ENCODE results near the gene B4GALNT3.

Gene B4GALNT3

DNA sequence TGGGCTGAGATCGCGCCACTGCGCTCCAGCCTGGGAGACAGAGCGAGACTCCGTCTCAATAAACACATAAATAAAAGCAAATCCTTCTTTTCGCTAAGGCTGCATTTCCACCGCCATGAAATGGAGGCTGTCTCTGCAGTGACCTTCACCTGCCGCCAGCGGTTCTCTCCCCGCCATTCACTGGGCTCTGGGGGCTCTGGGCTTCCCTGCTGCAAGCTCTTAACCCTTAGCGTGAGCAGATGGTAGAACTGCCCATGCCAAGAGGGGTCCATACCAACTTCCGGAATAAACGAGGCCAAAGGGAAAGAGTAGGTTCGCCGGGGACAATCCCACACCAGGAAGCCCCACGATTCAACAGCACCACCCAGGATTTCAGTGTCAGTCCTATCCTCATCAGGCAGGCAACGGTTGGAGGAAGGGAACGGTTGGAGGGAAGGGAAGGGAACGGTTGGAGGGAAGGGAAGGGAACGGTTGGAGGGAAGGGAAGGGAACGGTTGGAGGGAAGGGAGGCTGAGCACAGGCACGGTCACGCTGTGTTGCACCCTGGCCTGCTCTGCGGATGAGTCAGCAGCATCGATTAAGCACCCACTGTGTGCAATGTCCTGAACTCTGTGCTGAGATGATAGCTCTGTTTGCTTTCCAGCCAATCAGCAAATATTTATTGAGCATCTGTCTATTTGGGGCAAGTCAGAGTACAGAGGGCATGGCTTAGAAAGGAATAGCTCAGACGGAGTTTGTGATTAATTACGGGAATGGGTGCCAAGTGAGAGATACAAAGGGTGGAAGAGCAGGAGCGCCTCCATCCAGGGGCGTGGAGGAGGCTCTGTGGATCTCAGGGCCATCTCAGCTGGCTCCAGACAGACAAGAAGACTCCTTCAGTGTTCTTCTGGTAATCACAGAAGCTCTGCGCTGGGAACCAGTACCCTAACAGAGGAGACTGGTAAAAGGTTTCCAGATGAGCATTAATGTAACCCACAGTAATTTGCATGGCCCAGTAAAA is 125.6 kb downstream of the B4GALNT3 start:
- H3K4me3 ChIP-seq (ENCODE audit: extremely low read depth, insufficient read depth, low read length, poor library complexity, severe bottlenecking) = no peak overlapping the region
- H3K36me3 ChIP-seq (ENCODE audit: control insufficient read depth, insufficient read depth, low read length) = no peaks in the 10 kb centered on the region
- H3K4me1 ChIP-seq (ENCODE audit: control insufficient read depth, insufficient read depth, low read length, poor library complexity, severe bottlenecking) = no peaks in the 10 kb centered on the region
- 92 to 95% methylated on average over 21 to 23 of the region's 30 CpGs for WGBS, 2 experiments (ENCODE audit: insufficient coverage in 2 of 2)
- no peak overlapping the region for H3K27ac ChIP-seq (ENCODE audit: low read depth, low read length, severe bottlenecking)
- no peaks in the 10 kb centered on the region for H3K9me3 ChIP-seq (ENCODE audit: control insufficient read depth, low read length)

DNA sequence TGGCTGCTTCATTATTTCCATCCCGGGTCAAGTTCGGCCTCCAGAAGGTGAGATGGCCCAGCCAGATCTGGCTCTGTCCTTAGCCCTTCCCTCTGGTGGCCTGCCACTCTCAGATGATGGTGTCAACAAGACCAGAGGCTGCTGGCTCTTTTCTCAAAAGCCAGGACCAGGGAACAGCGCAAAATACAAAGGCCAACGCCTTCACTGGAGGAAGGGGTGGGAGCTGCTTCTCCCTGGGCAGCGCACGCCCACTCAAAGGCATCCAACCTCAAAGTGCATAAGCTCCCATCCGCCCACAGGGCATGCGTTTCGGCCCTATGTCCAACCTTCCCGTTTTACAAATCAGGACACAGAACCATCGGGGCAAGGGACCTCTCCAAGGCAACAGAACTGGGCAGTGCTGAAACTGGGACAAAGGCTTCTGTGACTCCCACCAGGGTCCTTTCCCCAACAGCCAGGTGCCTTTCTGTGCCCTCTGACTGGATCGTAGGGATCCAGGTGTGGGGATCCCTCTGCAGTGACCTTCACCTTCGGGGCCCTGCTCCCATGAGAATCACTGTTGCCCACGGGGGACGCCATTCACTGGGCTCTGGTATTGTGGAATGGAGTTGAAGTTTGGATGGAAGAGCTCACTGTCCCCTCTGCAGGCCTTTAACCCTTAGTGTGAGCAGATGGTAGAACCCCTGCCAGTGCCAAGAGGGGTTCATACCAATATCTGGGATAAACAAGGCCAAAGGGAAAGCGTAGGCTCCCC is 126.8 kb downstream of the B4GALNT3 start:
- no peaks in the 10 kb centered on the region for H3K9me3 ChIP-seq (ENCODE audit: control insufficient read depth, low read length)
- no peak overlapping the region for H3K27ac ChIP-seq (ENCODE audit: low read depth, low read length, severe bottlenecking)
- 90 to 96% methylated on average over 13 to 15 of the region's 16 CpGs for WGBS, 2 experiments (ENCODE audit: insufficient coverage in 2 of 2)
- no peaks in the 10 kb centered on the region for H3K4me1 ChIP-seq (ENCODE audit: control insufficient read depth, insufficient read depth, low read length, poor library complexity, severe bottlenecking)
- no peak overlapping the region for H3K4me3 ChIP-seq (ENCODE audit: extremely low read depth, insufficient read depth, low read length, poor library complexity, severe bottlenecking)
- no peaks in the 10 kb centered on the region for H3K36me3 ChIP-seq (ENCODE audit: control insufficient read depth, insufficient read depth, low read length)

DNA sequence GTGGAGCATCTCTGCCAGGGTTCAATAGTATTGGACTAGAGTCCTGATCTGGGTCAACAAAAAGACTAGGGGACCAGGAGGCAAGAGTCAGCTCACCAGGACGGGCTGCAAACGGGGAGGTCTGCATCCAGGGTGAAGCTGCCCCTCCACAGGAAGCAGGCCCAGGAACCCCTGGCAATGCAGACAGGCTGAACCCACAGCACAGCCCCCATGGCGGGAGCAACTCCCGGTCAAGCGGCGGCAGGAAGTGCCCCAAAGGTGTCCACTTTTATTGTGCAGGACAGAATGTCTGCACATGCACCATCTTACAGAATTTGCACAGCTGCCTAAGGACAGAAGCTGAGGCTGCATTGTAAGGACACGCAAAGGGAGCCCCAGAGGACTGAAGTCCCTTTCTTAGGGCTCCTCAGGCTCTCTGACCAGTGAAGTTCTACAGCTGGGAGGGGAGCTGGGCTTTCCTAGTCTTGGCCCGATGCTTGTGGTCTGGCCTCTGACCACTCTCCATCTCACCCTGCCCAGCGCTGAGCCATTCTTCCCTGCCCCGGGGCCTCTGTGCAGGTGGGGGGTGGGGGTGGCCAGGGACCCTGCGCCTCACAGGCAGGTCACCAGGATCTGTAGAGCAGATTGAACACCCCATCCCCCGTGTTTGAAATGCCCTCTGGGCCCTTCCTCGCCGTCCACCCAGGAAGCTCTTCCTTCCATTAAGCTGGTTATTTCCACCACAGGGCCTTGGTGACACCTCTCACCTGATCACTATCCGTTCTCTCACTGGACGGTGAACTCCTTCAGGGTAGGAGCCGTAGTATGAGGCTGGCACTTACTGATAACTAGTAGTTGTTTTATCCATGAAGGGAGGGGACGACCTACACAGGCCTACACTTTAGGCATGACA is 127.6 kb downstream of the B4GALNT3 start:
- Histone ChIP-seq H3K36me3 (ENCODE audit: control insufficient read depth, insufficient read depth, low read length) (no peaks in the 10 kb centered on the region), H3K27ac (ENCODE audit: low read depth, low read length, severe bottlenecking) (no peak overlapping the region), H3K9me3 (ENCODE audit: control insufficient read depth, low read length) (no peaks in the 10 kb centered on the region), H3K4me1 (ENCODE audit: control insufficient read depth, insufficient read depth, low read length, poor library complexity, severe bottlenecking) (no peaks in the 10 kb centered on the region), H3K4me3 (ENCODE audit: extremely low read depth, insufficient read depth, low read length, poor library complexity, severe bottlenecking) (no peak overlapping the region)
- WGBS, 2 experiments (ENCODE audit: insufficient coverage in 2 of 2) = 76 to 92% methylated on average over 11 to 13 of the region's 18 CpGs

DNA sequence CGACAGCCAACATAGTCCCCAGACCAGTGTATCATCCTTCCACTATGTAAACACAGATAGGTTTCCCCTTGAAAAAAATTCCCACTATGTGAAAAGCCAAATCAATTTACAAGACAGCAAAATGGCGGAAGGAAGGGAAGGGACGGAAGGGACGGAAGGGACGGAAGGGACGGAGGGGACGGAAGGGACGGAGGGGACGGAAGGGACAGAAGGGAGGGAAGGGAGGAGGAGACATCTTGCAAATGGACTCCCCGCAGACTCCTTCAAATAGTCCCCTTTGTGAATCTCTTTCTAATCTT is 128.2 kb downstream of the B4GALNT3 start:
- Histone ChIP-seq H3K27ac (ENCODE audit: low read depth, low read length, severe bottlenecking) (no peak overlapping the region), H3K4me3 (ENCODE audit: extremely low read depth, insufficient read depth, low read length, poor library complexity, severe bottlenecking) (no peak overlapping the region), H3K9me3 (ENCODE audit: control insufficient read depth, low read length) (no peaks in the 10 kb centered on the region), H3K4me1 (ENCODE audit: control insufficient read depth, insufficient read depth, low read length, poor library complexity, severe bottlenecking) (no peaks in the 10 kb centered on the region), H3K36me3 (ENCODE audit: control insufficient read depth, insufficient read depth, low read length) (no peaks in the 10 kb centered on the region)
- WGBS, 2 experiments (ENCODE audit: insufficient coverage in 2 of 2) = 89 to 96% methylated on average over 4 to 5 of the region's 10 CpGs

DNA sequence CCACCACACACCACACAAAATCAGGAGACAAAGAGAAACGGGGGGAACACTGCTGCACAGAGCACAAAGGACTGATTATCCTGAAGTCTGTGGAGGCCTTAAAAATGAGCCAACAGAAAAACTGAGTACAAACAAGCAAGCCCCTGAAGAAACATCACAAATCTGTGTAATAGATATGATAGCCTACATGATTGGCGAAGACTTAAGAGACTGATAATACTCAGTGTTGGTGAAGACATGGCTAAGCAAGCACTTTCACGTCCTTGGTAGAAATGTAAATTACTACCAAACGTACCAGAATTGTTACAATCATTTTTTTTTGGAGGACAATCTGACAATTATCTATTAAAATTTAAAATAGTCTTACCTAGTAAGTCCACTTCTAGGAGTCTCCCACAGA is 128.9 kb downstream of the B4GALNT3 start:
- WGBS, 2 experiments (ENCODE audit: insufficient coverage in 2 of 2) = 89 to 100% methylated on average over 1 of the region's 4 CpGs
- no peaks in the 10 kb centered on the region for H3K4me1 ChIP-seq (ENCODE audit: control insufficient read depth, insufficient read depth, low read length, poor library complexity, severe bottlenecking)
- no peak overlapping the region for H3K27ac ChIP-seq (ENCODE audit: low read depth, low read length, severe bottlenecking)
- no peak overlapping the region for H3K4me3 ChIP-seq (ENCODE audit: extremely low read depth, insufficient read depth, low read length, poor library complexity, severe bottlenecking)
- no peaks in the 10 kb centered on the region for H3K9me3 ChIP-seq (ENCODE audit: control insufficient read depth, low read length)
- no peaks in the 10 kb centered on the region for H3K36me3 ChIP-seq (ENCODE audit: control insufficient read depth, insufficient read depth, low read length)

DNA sequence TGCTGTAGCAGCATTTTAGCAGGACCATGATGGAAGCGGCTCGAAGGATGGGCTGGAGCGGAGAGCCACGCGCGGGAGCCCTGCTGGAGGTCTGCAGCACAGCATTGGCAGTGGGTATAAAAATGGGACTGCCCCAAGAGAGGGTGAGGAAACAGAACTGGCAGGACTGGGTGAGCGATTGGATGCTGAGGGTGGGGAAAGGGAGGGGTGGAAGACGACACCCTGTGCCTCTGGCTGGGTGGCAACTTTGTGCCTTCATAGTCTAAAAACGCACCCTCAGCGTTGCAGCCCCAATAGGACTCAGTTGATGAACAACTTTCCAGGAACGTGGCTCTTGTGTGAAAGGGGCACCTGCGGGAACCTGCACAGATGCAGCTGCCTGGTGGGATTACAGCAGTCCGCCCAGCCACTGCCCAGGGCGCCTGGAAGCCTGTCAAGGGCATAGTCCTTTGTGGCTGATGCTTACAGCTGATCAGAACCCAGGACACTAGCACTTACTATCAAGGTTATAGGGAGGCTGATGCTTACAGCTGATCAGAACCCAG is 130.5 kb downstream of the B4GALNT3 start:
- H3K4me3 ChIP-seq (ENCODE audit: extremely low read depth, insufficient read depth, low read length, poor library complexity, severe bottlenecking) = no peak overlapping the region

DNA sequence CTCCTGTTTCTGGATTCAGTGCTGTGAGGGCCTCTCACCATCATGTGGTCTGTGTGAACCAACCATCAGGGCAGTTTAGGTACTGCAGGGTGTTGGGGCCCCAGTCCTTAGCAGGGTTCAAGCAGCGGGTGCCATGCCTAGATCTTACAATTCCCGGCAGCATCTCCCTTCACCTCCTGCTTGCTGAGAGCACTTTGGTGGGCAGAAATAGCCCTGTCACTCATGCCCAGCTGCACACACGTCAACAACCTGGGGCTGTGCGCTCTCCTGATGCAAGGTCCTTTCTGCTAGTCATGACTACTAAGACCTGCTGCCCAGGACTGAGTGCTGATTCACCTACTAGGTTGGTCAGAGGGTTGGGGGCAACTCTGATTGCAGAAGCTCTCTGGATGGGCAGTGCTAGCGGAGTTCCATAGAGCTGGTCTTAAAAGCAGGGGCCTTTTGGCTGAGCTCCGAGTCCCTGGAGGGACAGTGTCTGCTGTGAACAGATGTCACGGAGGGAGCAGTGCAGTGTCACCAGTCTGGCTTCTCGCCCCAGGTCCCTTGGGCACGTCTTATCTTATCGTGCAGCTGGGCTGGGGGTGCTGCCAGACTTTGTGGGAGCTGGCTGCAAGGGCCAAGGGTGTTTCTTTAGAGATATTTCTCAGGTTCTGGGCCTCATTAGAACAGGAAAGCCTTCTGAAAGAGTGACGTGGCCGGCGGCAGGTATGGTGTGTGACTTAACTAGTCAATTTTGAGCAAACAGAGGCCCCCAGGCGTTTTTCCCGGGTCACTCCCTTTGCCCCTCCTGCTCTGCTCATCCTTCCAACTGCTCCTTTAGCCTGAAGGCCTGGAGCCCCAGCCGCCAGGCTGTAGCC is 131.7 kb downstream of the B4GALNT3 start:
- no peak overlapping the region for H3K27ac ChIP-seq (ENCODE audit: low read depth, low read length, severe bottlenecking)
- 81 to 89% methylated on average over 15 to 16 of the region's 16 CpGs for WGBS, 2 experiments (ENCODE audit: insufficient coverage in 2 of 2)
- no peaks in the 10 kb centered on the region for H3K4me1 ChIP-seq (ENCODE audit: control insufficient read depth, insufficient read depth, low read length, poor library complexity, severe bottlenecking)
- H3K9me3 ChIP-seq (ENCODE audit: control insufficient read depth, low read length) = no peaks in the 10 kb centered on the region
- H3K36me3 ChIP-seq (ENCODE audit: control insufficient read depth, insufficient read depth, low read length) = no peaks in the 10 kb centered on the region
- no peak overlapping the region for H3K4me3 ChIP-seq (ENCODE audit: extremely low read depth, insufficient read depth, low read length, poor library complexity, severe bottlenecking)

More for the DNA sequence above, 130.5 kb downstream of the B4GALNT3 start:
- WGBS, 2 experiments (ENCODE audit: insufficient coverage in 2 of 2) = 81 to 94% methylated on average over 8 to 14 of the region's 14 CpGs
- H3K4me1 ChIP-seq (ENCODE audit: control insufficient read depth, insufficient read depth, low read length, poor library complexity, severe bottlenecking) = no peaks in the 10 kb centered on the region
- no peak overlapping the region for H3K27ac ChIP-seq (ENCODE audit: low read depth, low read length, severe bottlenecking)
- H3K36me3 ChIP-seq (ENCODE audit: control insufficient read depth, insufficient read depth, low read length) = no peaks in the 10 kb centered on the region
- H3K9me3 ChIP-seq (ENCODE audit: control insufficient read depth, low read length) = no peaks in the 10 kb centered on the region

DNA sequence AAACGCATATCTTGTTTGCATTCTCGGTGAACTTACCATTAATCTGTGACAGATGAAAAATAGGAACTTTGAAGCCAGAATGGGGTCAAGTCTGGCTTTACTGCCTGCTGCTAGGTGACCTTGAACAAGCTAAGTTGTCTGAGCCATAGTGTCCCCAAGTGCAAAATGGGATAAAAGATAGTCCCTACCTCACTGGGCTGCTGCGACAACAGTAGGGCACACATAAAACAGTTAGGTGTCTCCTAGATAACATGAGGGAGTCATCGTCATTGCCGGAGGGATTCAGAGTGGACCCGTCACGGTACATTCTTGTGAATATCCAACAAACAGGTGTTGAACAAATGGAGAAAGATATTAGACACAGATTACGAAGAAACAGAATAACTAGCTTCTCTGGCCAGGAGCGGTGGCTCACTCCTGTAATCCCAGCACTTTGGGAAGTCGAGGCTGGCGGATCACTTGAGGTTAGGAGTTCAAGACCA is 132.3 kb downstream of the B4GALNT3 start:
- 90 to 95% methylated on average over 10 to 11 of the region's 11 CpGs for WGBS, 2 experiments (ENCODE audit: insufficient coverage in 2 of 2)
- Histone ChIP-seq H3K4me3 (ENCODE audit: extremely low read depth, insufficient read depth, low read length, poor library complexity, severe bottlenecking) (no peak overlapping the region), H3K9me3 (ENCODE audit: control insufficient read depth, low read length) (no peaks in the 10 kb centered on the region), H3K27ac (ENCODE audit: low read depth, low read length, severe bottlenecking) (no peak overlapping the region), H3K36me3 (ENCODE audit: control insufficient read depth, insufficient read depth, low read length) (no peaks in the 10 kb centered on the region), H3K4me1 (ENCODE audit: control insufficient read depth, insufficient read depth, low read length, poor library complexity, severe bottlenecking) (no peaks in the 10 kb centered on the region)

DNA sequence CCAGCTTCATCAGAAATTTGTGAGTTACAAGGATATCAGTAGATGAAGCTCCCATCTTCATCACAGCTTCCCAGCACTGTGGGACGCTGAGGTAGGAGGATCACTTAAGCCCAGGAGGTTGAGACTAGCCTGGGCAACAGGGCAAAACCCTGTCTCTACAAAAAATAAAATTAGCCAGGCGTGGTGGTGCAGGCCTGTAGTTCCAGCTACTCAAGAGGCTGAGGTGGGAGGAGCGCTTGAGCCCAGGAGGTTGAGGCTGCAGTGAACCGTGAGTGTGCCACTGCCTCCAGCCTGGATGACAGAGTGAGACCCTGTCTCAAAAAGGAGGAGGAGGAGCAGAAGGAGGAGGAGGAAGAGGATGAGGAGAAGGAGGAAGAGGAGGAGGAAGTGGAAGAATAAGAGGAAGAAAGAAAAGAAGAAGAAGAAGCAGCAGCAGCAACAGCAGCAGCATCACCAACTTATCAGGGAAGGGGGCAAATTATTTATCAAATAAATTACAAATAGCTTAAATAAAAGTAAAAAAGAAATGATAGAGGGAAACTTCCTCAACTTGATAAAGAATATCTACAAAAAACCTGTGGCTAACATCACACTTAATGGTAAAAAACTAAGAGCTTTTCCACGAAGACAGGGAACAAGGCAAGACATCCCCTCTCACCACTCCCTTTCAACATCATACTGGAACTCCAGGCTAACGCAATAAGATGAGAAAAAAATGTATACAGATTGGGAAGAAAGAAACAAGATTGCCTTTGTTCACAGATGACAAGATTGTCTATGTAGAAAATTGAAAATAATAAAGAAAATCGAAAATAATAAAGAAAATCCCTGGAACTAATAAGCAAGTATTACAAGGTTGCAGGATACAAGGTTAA is 133.9 kb downstream of the B4GALNT3 start:
- WGBS, 2 experiments (ENCODE audit: insufficient coverage in 2 of 2) = 80 to 90% methylated on average over 4 to 5 of the region's 7 CpGs
- no peaks in the 10 kb centered on the region for H3K4me1 ChIP-seq (ENCODE audit: control insufficient read depth, insufficient read depth, low read length, poor library complexity, severe bottlenecking)
- H3K4me3 ChIP-seq (ENCODE audit: extremely low read depth, insufficient read depth, low read length, poor library complexity, severe bottlenecking) = no peak overlapping the region
- H3K27ac ChIP-seq (ENCODE audit: low read depth, low read length, severe bottlenecking) = no peak overlapping the region
- H3K9me3 ChIP-seq (ENCODE audit: control insufficient read depth, low read length) = no peaks in the 10 kb centered on the region
- H3K36me3 ChIP-seq (ENCODE audit: control insufficient read depth, insufficient read depth, low read length) = no peaks in the 10 kb centered on the region

All from mesodermal cell (in vitro differentiated cells).